Measurements from ENCODE around the gene MACROD1.

DNA sequence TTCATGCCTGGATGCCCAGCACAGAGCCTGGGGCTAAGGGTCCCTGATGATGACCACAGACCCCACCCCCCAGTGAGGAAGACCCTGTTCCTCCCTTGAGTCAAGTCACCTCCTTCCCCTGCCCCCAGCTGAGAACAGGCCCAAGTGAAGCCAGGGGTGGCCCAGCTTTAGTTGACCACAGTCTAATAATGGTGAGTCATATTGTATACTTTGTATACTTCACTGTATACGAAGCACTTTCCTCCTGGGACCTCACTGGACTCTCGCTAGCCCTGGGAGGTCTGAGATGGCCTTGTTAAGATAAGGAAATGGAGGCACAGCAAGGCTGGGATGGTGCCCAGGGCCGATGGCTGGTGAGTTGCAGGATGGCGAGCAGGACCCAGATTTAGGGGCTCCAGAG is 133.9 kb downstream of the MACROD1 start:
- TF ChIP-seq, protein P1, sequence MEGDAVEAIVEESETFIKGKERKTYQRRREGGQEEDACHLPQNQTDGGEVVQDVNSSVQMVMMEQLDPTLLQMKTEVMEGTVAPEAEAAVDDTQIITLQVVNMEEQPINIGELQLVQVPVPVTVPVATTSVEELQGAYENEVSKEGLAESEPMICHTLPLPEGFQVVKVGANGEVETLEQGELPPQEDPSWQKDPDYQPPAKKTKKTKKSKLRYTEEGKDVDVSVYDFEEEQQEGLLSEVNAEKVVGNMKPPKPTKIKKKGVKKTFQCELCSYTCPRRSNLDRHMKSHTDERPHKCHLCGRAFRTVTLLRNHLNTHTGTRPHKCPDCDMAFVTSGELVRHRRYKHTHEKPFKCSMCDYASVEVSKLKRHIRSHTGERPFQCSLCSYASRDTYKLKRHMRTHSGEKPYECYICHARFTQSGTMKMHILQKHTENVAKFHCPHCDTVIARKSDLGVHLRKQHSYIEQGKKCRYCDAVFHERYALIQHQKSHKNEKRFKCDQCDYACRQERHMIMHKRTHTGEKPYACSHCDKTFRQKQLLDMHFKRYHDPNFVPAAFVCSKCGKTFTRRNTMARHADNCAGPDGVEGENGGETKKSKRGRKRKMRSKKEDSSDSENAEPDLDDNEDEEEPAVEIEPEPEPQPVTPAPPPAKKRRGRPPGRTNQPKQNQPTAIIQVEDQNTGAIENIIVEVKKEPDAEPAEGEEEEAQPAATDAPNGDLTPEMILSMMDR (optimal IDR thresholded peaks at IDR 0.05 in 1 of 3, IDR thresholded peaks at IDR 0.05 in 1 of 3, conservative IDR thresholded peaks at IDR 0.05 in 1 of 3; ENCODE audit: extremely low read depth in 1 of 3, insufficient read depth in 2 of 3, low read length in 3 of 3): no peak
- TF ChIP-seq EZH2 (IDR thresholded peaks at IDR 0.05; ENCODE audit: low read length): no peak

Data from keratinocyte (primary cell).